ENCODE measurements around the gene PLOD1.

- no peak for TF ChIP-seq CTCF (IDR thresholded peaks at IDR 0.05; ENCODE audit: insufficient read depth, low read length, poor library complexity, severe bottlenecking)
- TF ChIP-seq EZH2phosphoT487 (conservative IDR thresholded peaks at IDR 0.05; ENCODE audit: low read length) = no peak
Observed at GRCh38 chr1:12011998-12012397, 77.5 kb downstream of the PLOD1 start.
